PC-3 (cell line): Measurements from ENCODE around the gene OSCAR. TPM values are rescaled to one million over a fixed set of nuclear protein-coding genes. Genes with fewer than 3 reads are reported as not detected.

ENCODE experiments used
- ATAC-seq: fragments of 200-7000 bp; cut with Tn5 transposase; 2 replicates; pipeline ENCODE4 v1.9.1; 2020; ENCODE audit warnings: mild to moderate bottlenecking, moderate library complexity
- BruUV-seq: library from RNA; stranded (reverse); fragments of 400-500 nt; replicated peaks from 2 replicates; lab custom pipeline; 2021; lab: Mats Ljungman, UMichigan
- CTCF ChIA-PET: fragments of 300-600 bp; sonication (Branson Sonifier 250); formaldehyde crosslinking; loops from one replicate; lab custom pipeline; 2022; ENCODE audit warnings: antibody characterized with exemption; lab: Charles Lee
- POLR2A ChIA-PET: fragments of 300-600 bp; sonication (Branson Sonifier 250); formaldehyde crosslinking; loops from one replicate; lab custom pipeline; 2022; ENCODE audit warnings: antibody characterized with exemption; ENCODE audit not compliant: unreplicated experiment; lab: Charles Lee
- DNase-seq: peaks from one replicate; pipeline ENCODE4 v3.0.0-alpha.2; 2015
- H2AFZ ChIP-seq: fragments of 300-600 bp; sonication (generic); 2 replicates; pipeline ENCODE4 v1.6.0; 2016; ENCODE audit warnings: antibody characterized with exemption, low read length
- H3F3A ChIP-seq: fragments of 300-600 bp; sonication (generic); one replicate; pipeline ENCODE4 v1.6.0; 2017; ENCODE audit warnings: antibody characterized with exemption, low read length, control low read depth, mild to moderate bottlenecking; ENCODE audit not compliant: unreplicated experiment
- H3K27ac ChIP-seq: fragments of 300-600 bp; sonication (generic); 2 replicates; pipeline ENCODE4 v1.5.1; 2016; ENCODE audit warnings: mild to moderate bottlenecking, low read length
- H3K27me3 ChIP-seq: fragments of 300-600 bp; sonication (generic); 2 replicates; pipeline ENCODE4 v1.6.1; 2016; ENCODE audit warnings: low read length, mixed read lengths
- H3K36me3 ChIP-seq: fragments of 300-600 bp; sonication (generic); 2 replicates; pipeline ENCODE4 v1.6.1; 2016; ENCODE audit warnings: low read depth, mixed run types, low read length, mixed read lengths
- H3K4me1 ChIP-seq: fragments of 300-600 bp; sonication (generic); 2 replicates; pipeline ENCODE4 v1.5.1; 2016; ENCODE audit warnings: low read length; ENCODE audit not compliant: insufficient read depth
- H3K4me2 ChIP-seq: fragments of 300-600 bp; sonication (generic); 2 replicates; pipeline ENCODE4 v1.6.0; 2016; ENCODE audit warnings: low read length
- H3K4me3 ChIP-seq: fragments of 300-600 bp; sonication (generic); 2 replicates; pipeline ENCODE4 v1.5.1; 2016; ENCODE audit warnings: mild to moderate bottlenecking, low read length, mixed read lengths
- H3K79me2 ChIP-seq: fragments of 300-600 bp; sonication (generic); 2 replicates; pipeline ENCODE4 v1.6.1; 2017; ENCODE audit warnings: low read length, mixed read lengths
- H3K9ac ChIP-seq: fragments of 300-600 bp; sonication (generic); 2 replicates; pipeline ENCODE4 v1.6.0; 2016; ENCODE audit warnings: mild to moderate bottlenecking, low read length
- H3K9me2 ChIP-seq: fragments of 300-600 bp; sonication (generic); replicated peaks from 2 replicates; pipeline ENCODE4 v1.6.1; 2016; ENCODE audit warnings: mixed run types, low read length, mixed read lengths
- H3K9me3 ChIP-seq: fragments of 300-600 bp; sonication (generic); 2 replicates; pipeline ENCODE4 v1.6.1; 2016; ENCODE audit warnings: low read length, mixed read lengths
- H4K20me1 ChIP-seq: fragments of 300-600 bp; sonication (generic); 2 replicates; pipeline ENCODE4 v1.6.1; 2016; ENCODE audit warnings: low read length, mixed read lengths
- EZH2 ChIP-seq: fragments of 300-600 bp; sonication (generic); IDR thresholded peaks from one replicate; pipeline ENCODE4 v1.6.1; 2017; ENCODE audit warnings: antibody characterized with exemption, mild to moderate bottlenecking, low read length; ENCODE audit not compliant: unreplicated experiment
- EZH2phosphoT487 ChIP-seq: fragments of 300-600 bp; sonication (generic); IDR thresholded peaks from 2 replicates; pipeline ENCODE4 v1.6.1; 2018; ENCODE audit warnings: mild to moderate bottlenecking, antibody characterized with exemption, low read length, borderline replicate concordance
- intact Hi-C: fragments of 100-400 bp; cut with micrococcal nuclease; formaldehyde crosslinking; loops from 2 replicates; pipeline ENCODE4 v1.9.0; 2023
- total RNA-seq: library from RNA; depleted of rRNA; stranded (reverse); fragments of >200 nt; gene quantifications from 2 replicates; pipeline ENCODE4 v1.2.3, GENCODE V29; 2014
- TF ChIP-seq, protein P1 (sequence below): fragments of 300-600 bp; sonication (generic); conservative IDR thresholded peaks from 2 replicates; pipeline ENCODE4 v1.5.1; 2017; ENCODE audit warnings: antibody characterized with exemption, low read depth, mild to moderate bottlenecking, low read length

The OSCAR gene
- total RNA-seq, 1 experiment from 2014 or later: not detected

DNA sequence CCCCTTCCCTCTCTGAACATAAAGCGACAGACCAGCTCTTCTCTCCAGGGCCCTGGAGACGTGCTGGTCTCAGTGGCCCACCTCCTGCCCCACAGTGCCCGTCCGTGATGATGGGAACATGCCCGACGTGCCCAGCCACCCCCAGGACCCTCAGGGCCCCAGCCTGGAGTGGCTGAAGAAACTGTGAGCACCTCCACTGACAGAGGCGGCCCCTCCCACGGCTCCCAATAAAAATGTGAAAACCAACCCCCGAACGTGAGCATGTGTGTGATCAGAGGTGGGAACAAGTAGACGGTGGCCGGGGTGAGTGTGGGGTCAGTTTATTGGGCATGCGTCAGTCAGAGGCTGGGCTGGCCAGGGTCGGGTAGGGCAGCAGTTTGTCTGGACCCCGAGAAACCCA, 6.1 kb upstream of the OSCAR start:
- peaks cover 27% of the 10 kb centered on the region; the same call in 1 of the 2 replicates for H3K36me3 ChIP-seq
- no peak for ATAC-seq
- no peaks in the 10 kb centered on the region for H3K27me3 ChIP-seq
- H3K4me2 ChIP-seq: no peak overlapping the region
- peaks cover 33% of the 10 kb centered on the region for H3K79me2 ChIP-seq
- BruUV-seq: no TSS peak
- H2AFZ ChIP-seq: no peak overlapping the region
- CTCF ChIA-PET: no interaction called here
- no peaks in the 10 kb centered on the region for H4K20me1 ChIP-seq
- peaks cover 4% of the 10 kb centered on the region; the same call in 1 of the 2 replicates for H3K4me1 ChIP-seq
- POLR2A ChIA-PET: no interaction called here
- no peaks in the 10 kb centered on the region for H3K9me2 ChIP-seq
- TF ChIP-seq EZH2phosphoT487: no peak
- TF ChIP-seq, protein P1, sequence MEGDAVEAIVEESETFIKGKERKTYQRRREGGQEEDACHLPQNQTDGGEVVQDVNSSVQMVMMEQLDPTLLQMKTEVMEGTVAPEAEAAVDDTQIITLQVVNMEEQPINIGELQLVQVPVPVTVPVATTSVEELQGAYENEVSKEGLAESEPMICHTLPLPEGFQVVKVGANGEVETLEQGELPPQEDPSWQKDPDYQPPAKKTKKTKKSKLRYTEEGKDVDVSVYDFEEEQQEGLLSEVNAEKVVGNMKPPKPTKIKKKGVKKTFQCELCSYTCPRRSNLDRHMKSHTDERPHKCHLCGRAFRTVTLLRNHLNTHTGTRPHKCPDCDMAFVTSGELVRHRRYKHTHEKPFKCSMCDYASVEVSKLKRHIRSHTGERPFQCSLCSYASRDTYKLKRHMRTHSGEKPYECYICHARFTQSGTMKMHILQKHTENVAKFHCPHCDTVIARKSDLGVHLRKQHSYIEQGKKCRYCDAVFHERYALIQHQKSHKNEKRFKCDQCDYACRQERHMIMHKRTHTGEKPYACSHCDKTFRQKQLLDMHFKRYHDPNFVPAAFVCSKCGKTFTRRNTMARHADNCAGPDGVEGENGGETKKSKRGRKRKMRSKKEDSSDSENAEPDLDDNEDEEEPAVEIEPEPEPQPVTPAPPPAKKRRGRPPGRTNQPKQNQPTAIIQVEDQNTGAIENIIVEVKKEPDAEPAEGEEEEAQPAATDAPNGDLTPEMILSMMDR: no peak
- TF ChIP-seq EZH2: no peak
- DNase-seq: no peak
- intact Hi-C loops: no loop called here
- no peak overlapping the region for H3K4me3 ChIP-seq
- no peaks in the 10 kb centered on the region for H3F3A ChIP-seq
- no peak overlapping the region for H3K27ac ChIP-seq
- H3K9me3 ChIP-seq: no peaks in the 10 kb centered on the region
- no peak overlapping the region for H3K9ac ChIP-seq

DNA sequence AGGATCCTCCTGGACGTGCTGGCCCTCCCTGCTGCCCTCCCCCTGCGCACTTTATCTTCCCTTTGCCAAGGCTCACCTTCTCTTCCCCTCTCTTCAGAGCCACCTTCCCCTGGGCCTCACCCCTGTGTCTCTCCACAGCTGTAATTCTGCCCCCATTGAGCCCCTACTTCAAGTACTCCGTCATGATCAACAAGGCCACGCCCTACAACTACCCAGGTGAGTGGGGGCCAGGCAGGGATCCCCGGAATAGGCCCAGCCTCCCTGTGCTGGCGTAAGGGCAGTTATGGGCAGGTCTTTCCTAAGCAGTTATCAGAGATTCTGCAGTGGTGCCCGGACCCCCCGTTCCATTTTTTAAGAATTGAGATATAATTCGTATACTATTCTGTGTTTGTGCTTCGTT, 5.2 kb upstream of the OSCAR start:
- no peak overlapping the region for H3K4me2 ChIP-seq
- no peaks in the 10 kb centered on the region for H3K9me3 ChIP-seq
- ATAC-seq (no peak), DNase-seq (no peak)
- no peak overlapping the region for H2AFZ ChIP-seq
- H3K4me1 ChIP-seq: peaks cover 4% of the 10 kb centered on the region; the same call in 1 of the 2 replicates
- TF ChIP-seq, protein P1: no peak
- TF ChIP-seq EZH2 (no peak), EZH2phosphoT487 (no peak)
- no TSS peak for BruUV-seq
- H3K4me3 ChIP-seq: no peak overlapping the region
- POLR2A ChIA-PET: no interaction called here
- H3K9ac ChIP-seq: no peak overlapping the region
- H3K79me2 ChIP-seq: peaks cover 33% of the 10 kb centered on the region
- H3F3A ChIP-seq: no peaks in the 10 kb centered on the region
- no peaks in the 10 kb centered on the region for H3K27me3 ChIP-seq
- no peak overlapping the region for H3K27ac ChIP-seq
- CTCF ChIA-PET: no interaction called here
- no peaks in the 10 kb centered on the region for H3K9me2 ChIP-seq
- intact Hi-C loops: no loop called here
- no peaks in the 10 kb centered on the region for H4K20me1 ChIP-seq
- H3K36me3 ChIP-seq: peaks cover 27% of the 10 kb centered on the region; the same call in 1 of the 2 replicates

DNA sequence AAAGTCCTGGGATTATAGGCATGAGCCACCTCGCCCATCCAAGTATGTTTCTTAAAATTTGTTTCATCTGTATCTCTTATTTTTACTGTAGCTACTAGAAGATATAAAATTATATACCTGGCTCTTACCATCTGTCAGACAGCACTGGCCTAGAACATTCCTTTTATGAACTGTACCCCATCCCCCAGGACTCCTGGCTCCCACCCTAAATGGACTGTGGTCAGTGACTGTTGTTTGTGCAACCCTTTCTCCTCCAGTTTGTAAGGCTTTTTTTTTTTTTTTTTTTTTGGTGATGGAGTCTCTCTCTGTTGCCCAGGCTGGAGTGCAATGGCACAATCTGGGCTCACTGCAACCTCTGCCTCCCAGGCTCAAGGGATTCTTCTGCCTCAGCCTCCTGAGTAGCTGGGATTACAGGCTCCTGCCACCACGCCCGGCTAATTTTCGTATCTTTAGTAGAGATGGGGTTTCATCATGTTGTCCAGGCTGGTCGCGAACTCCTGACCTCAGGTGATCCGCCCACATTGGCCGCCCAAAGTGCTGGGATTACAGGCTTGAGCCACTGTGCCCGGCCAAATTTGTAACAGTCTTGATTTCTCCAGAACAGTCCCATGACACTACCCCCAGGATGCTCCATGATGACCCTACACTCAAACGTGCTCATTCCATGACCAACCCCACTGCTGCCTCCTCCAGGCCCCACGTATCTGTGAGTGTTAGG, 4.6 kb upstream of the OSCAR start:
- Histone ChIP-seq H3K27ac (no peak overlapping the region), H3K4me1 (peaks cover 4% of the 10 kb centered on the region; the same call in 1 of the 2 replicates), H3K4me3 (no peak overlapping the region), H3K9ac (no peak overlapping the region), H3K27me3 (no peaks in the 10 kb centered on the region), H2AFZ (no peak overlapping the region), H3K79me2 (peaks cover 33% of the 10 kb centered on the region), H3K9me3 (no peaks in the 10 kb centered on the region), H3F3A (no peaks in the 10 kb centered on the region), H4K20me1 (no peaks in the 10 kb centered on the region), H3K4me2 (no peak overlapping the region), H3K9me2 (no peaks in the 10 kb centered on the region), H3K36me3 (peaks cover 27% of the 10 kb centered on the region; the same call in 1 of the 2 replicates)
- TF ChIP-seq EZH2phosphoT487 (no peak), EZH2 (no peak)
- TF ChIP-seq, protein P1: no peak
- no peak for DNase-seq
- no peak for ATAC-seq
- intact Hi-C loops: no loop called here
- ChIA-PET CTCF (no interaction called here), POLR2A (no interaction called here)
- no TSS peak for BruUV-seq
